T-helper 1 cell treated with Interleukin-12 subunit alpha and Interleukin-12 subunit beta and Interleukin-4 antibody, amounts not matched to agents 30 μg/mL and 1 μg/mL, for 36 hours (primary cell): ENCODE data around the gene GRAP2.

ENCODE experiments used
- H3K27ac Mint-ChIP-seq: one replicate; pipeline ENCODE4 v1.8.0; 2021; ENCODE audit warnings: mild to moderate bottlenecking, mixed read lengths
- H3K27me3 Mint-ChIP-seq: one replicate; pipeline ENCODE4 v1.8.0; 2021; ENCODE audit warnings: low read depth, mixed read lengths
- H3K36me3 Mint-ChIP-seq: one replicate; pipeline ENCODE4 v1.8.0; 2021; ENCODE audit warnings: low read depth, mixed read lengths
- H3K4me1 Mint-ChIP-seq: one replicate; pipeline ENCODE4 v1.8.0; 2021; ENCODE audit warnings: low read depth, mixed read lengths
- H3K4me3 Mint-ChIP-seq: one replicate; pipeline ENCODE4 v1.8.0; 2021; ENCODE audit warnings: mild to moderate bottlenecking, moderate library complexity, mixed read lengths
- H3K9me3 Mint-ChIP-seq: one replicate; pipeline ENCODE4 v1.8.0; 2021; ENCODE audit warnings: mixed read lengths

GRAP2 gene

DNA sequence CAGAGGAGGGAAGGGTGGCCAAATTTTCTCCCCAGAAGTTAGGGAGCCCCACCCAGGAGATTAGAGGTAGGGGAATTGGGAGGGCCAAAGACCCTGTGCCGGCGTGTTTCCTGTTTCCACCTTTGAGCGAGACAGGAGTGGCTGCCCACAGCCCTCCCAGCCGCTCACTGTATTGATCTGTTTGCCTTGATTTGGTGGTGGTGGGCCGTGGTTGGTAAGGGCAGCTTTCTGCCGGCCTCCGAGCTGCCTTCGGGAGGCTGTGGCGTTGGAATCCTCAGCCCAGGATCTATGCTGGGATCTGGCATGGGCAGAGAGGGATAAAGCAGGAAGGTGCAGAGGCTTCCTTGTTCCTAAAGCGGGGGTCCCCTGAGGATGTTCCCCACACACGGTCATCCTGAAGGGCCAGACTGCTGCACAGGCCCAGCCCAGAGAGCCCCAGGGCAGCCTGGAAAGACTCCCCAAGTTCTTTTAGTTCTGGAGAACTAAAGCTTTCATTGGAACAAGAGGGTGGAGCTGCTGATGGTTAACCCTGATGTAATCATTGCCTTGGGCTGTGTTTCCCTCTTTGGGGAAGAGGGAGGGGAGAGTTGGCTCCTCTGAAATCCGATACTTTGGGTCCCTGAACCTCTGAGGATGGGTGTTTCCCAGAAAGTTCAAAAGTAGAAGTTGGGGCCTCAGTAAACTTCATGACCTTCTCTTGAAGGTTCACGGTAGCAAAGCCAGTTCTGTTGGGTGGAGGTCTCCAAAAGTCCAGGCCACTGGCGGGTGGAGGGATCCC, 101.1 kb downstream of the GRAP2 start:
- Mint-ChIP-seq H3K36me3 (no peaks in the 10 kb centered on the region), H3K4me3 (no peak overlapping the region), H3K27me3 (peaks cover 45% of the 10 kb centered on the region), H3K27ac (no peak overlapping the region), H3K4me1 (no peaks in the 10 kb centered on the region), H3K9me3 (no peaks in the 10 kb centered on the region)

DNA sequence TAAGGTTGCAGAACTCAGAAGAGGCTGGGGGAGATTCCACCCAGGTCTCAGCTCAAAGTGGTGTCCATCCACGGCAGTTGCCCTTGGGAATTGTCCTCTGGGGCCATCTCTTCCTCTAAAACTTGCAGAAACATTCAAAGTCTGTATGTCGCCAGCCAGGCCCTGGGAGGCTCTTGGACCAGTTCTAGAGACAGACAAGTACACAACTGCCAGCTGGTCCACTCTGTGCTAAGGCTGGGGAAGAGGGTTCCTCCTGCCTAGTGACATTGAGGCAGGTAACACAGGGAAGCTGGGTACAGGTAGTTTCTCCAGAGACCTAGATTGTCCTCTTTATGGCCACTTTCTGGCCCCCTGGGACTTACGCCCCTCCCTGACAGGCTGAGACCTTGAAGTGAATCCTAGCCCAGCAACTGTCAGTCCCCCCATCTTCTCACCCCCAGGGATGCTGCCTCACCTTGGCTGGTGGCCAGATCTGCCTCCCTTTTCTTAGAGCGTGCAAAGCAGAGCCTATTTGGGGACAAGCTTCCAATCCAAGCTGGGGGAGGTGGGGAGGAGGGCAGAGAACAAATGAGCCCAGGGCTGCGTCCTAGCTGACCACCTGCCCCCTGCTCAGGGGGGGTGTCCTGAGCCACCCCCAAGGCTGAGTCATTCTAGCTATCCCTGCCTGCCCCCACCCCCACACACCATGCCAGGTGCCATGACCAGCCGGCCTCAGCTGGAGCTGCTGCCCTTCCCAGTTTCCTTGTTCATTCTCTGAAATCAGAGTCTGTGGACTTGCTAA, 102.2 kb downstream of the GRAP2 start:
- no peaks in the 10 kb centered on the region for H3K9me3 Mint-ChIP-seq
- H3K27me3 Mint-ChIP-seq = peaks cover 48% of the 10 kb centered on the region
- H3K36me3 Mint-ChIP-seq = no peaks in the 10 kb centered on the region
- H3K27ac Mint-ChIP-seq = no peak overlapping the region
- H3K4me1 Mint-ChIP-seq = peaks cover 2% of the 10 kb centered on the region
- no peak overlapping the region for H3K4me3 Mint-ChIP-seq

DNA sequence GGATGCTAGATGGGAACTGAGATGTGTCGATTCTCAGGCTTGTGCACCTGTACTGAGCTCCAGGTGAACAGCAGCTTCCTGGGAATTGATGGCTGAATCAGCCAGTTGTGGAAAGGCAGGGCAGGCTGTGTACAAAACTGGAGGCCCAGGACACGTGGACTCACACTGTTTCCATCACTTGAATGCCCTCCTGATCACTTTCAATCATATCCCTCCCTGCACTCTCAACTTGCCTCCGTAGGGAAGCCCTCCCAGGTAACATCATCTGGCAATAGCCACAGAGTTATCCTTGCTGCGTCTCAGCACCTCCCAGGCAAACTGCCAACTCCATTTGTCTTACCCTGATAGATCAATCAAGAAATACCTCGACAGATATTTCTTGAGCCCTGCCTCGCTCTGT, 104.0 kb downstream of the GRAP2 start:
- Mint-ChIP-seq H3K27ac (no peak overlapping the region), H3K4me3 (no peak overlapping the region), H3K27me3 (peaks cover 59% of the 10 kb centered on the region), H3K4me1 (peaks cover 8% of the 10 kb centered on the region), H3K36me3 (no peaks in the 10 kb centered on the region), H3K9me3 (no peaks in the 10 kb centered on the region)

DNA sequence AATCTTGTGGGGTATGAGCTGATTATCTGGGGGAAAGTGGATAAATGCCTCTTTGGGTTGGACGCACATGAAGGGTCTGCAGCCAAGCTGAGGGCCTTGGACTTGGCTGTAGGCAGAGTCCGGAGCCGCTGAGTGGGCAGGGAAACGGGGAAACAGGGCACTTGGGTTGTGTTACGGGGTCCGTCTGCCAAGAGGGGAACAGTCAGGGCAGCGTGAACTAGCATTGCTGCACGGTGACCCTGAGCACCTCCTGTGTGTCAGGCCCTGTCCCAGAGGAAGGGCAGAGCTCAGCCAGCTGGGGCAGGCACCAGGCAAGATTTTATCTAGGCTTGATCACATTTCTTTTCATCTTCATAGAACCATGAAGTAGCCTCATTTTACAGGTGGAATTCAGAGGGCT, 105.8 kb downstream of the GRAP2 start:
- Mint-ChIP-seq H3K4me3 (no peak overlapping the region), H3K36me3 (no peaks in the 10 kb centered on the region), H3K4me1 (peaks cover 12% of the 10 kb centered on the region), H3K9me3 (no peaks in the 10 kb centered on the region), H3K27me3 (peaks cover 47% of the 10 kb centered on the region), H3K27ac (no peak overlapping the region)

DNA sequence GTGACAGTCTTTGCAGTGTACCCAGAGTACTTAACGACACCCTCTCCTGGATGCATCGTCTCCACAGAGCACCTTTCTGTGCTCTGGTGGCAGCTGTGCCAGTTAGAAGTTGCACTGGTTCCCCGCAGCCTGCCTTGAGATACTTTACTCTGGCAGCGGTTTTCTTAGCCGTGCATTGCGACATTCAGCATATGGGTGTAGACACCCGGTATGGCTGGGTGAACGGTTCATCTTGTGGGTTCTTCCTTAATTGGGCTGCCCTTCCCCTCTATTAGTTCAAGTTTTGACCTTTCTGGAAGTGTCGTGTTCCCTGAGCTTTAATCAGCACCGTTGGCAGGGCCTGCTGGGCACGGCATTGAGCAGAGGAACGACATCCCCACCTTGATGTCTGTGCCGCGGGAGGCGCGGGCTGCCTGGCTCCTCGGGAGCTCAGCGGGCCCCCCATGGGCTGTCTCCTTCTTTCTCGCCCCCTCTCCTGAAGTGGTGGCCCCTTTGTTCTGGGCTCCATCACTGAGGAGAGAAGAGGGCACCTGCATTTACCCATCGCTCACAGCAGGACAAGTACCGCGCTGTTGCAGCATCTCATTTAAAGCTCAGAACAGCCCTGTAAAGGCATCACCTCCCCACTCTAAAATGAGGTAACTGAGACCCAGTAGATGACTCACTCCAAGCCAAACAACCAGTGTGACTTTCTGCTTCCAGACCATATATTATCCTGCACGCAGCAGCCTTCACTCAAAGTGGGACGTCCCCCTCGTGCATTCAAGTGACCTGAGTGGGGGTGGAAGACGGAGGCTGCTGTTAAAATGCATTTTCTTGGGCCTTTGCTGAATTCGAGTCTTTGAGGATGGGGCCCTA, 107.2 kb downstream of the GRAP2 start:
- Mint-ChIP-seq H3K27me3 (peaks cover 40% of the 10 kb centered on the region), H3K36me3 (no peaks in the 10 kb centered on the region), H3K27ac (no peak overlapping the region), H3K9me3 (no peaks in the 10 kb centered on the region), H3K4me1 (peaks cover 12% of the 10 kb centered on the region), H3K4me3 (no peak overlapping the region)

DNA sequence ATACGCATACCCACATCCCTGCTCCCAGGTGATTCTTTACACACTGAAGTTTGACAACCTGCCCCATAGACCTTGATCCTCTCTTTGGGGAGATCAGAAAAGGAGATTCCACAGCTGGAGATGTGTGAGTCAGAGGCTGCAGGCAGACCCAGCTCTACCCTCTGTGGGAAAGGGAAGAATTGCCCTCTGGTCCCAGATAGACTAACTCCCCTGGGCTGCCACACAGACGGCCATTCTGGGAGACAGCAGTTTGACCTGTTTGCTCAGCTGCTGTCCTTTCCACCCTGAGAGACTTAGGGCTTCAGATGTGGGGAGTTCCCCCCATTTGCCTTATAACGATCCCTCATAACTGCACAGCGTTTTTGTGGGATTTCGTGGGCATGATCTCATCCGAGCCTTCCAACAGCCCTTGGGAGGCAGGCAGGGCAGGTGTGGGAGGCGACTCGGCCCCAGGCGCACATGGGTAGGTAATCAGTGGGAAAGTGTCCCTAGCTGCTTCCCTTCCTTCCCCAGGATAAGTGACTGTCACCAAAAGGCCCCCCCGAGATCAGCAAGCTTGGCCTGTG, 107.9 kb downstream of the GRAP2 start:
- Mint-ChIP-seq H3K27me3 (peaks cover 43% of the 10 kb centered on the region), H3K4me1 (peaks cover 12% of the 10 kb centered on the region), H3K4me3 (no peak overlapping the region), H3K9me3 (no peaks in the 10 kb centered on the region), H3K36me3 (no peaks in the 10 kb centered on the region), H3K27ac (no peak overlapping the region)

DNA sequence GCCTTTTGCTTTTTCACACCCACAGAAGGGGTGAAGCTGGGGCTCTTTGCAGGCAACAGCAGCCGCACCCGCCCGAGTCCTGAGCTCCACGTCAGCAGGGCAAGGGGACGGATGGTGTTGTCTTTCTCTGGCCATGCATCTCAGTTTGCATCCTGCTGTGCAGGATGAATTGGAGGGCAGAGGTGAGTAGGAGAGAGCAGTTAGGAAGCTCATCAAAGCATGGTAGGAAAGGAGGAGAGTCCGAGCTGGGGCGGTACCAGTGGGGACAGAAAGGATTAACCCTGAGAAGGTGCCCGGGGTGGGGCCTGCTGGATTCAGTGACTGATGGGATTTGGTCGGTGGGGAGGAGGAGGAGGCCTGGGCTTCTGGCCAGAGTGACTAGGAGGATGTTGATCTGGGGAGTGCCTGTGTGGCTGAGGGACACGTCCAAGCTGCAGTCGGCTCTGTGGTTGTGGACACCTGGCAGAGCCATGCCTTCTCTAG, 108.4 kb downstream of the GRAP2 start:
- H3K36me3 Mint-ChIP-seq = no peaks in the 10 kb centered on the region
- H3K4me3 Mint-ChIP-seq = no peak overlapping the region

DNA sequence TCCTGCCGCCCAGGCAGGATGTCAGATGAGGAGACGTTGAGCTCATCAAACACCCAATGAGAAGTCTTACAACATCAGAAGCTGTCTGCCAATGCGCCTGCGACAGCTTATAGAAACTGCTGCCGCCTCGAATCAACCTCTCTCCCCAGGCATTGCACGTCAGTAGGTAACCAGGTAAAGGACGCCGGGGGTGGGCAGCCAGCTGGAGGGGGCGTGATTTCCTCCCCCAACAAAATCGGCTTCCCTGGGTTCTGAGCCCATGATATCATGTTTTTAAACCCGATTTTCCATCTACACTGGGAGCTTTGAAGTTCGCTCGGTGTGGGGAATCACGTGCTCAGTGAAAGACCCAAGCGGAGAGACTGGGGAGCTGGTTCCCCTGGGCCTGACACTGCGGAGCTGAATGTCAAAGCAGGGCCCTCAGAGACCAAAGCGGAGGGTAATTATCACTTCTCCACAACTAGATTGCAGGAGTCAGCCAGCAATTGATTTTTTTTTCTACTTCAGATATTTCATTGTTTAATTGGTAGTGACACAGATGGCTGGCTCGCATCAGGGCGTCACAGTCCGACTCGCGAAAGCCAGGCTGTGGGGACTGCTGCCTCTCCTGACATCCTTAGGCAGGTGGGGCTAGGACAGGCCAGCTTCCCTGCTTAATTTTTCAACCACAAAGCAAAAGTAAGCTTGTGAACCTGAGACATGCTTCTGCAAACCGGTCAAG, 109.2 kb downstream of the GRAP2 start:
- no peaks in the 10 kb centered on the region for H3K36me3 Mint-ChIP-seq
- peaks cover 12% of the 10 kb centered on the region for H3K4me1 Mint-ChIP-seq
- peaks cover 52% of the 10 kb centered on the region for H3K27me3 Mint-ChIP-seq
- H3K9me3 Mint-ChIP-seq = no peaks in the 10 kb centered on the region
- no peak overlapping the region for H3K27ac Mint-ChIP-seq
- H3K4me3 Mint-ChIP-seq = peak overlapping the region; percentile 14

More for the DNA sequence above, 108.4 kb downstream of the GRAP2 start:
- H3K4me1 Mint-ChIP-seq = peaks cover 12% of the 10 kb centered on the region
- H3K27me3 Mint-ChIP-seq = peaks cover 44% of the 10 kb centered on the region
- no peaks in the 10 kb centered on the region for H3K9me3 Mint-ChIP-seq
- H3K27ac Mint-ChIP-seq = no peak overlapping the region

DNA sequence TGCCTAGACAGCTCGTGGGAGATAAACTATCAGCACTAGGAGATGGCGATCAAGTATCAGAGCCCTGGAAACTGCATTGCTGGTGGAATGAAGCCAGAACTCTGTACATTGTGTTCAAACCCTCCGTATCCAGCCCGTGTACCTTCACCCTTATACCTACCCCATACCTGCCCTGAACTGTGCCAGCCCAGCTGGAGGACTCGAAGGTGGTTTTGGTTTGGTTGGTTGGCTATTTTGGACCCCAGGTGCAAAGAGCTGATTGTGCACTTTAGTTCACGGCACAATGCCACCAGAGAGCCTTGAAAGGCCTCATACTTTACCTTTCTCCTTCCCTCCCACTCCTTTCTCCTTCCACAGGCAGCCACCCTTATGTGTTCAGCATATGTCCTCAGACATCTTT, 109.9 kb downstream of the GRAP2 start:
- Mint-ChIP-seq H3K27me3 (peaks cover 55% of the 10 kb centered on the region), H3K27ac (no peak overlapping the region), H3K4me3 (no peak overlapping the region), H3K36me3 (no peaks in the 10 kb centered on the region), H3K4me1 (peaks cover 12% of the 10 kb centered on the region), H3K9me3 (no peaks in the 10 kb centered on the region)

DNA sequence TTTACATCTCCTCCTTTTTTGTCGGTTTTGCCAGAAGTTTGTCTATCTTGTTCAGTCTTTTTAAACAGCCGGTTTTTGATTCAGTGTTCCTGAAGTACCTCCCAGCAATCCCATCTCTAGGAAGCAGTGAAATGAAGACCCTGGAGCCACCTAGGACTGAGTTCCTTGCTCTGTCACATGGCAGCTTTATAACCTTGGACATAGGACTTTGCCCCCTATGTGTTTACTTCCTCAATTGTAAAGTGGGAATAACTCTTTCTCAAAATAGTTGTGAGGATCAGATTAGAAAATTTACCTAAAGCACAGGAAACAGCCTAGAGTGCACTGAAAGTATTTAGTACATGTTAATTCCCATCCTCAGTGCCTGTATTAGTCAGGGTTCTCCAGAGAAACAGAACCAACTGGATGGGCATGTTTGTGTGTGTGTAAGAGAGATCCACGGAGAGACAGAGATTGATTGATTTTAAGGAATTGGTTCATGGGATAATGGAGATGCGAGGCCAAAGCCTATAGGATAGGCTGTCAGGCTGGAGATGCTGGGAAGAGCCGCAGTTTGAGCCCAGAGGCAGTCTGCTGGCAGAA, 113.9 kb downstream of the GRAP2 start:
- Mint-ChIP-seq H3K4me3 (no peak overlapping the region), H3K9me3 (no peaks in the 10 kb centered on the region), H3K27me3 (peaks cover 24% of the 10 kb centered on the region), H3K36me3 (no peaks in the 10 kb centered on the region), H3K27ac (no peak overlapping the region), H3K4me1 (peaks cover 9% of the 10 kb centered on the region)

DNA sequence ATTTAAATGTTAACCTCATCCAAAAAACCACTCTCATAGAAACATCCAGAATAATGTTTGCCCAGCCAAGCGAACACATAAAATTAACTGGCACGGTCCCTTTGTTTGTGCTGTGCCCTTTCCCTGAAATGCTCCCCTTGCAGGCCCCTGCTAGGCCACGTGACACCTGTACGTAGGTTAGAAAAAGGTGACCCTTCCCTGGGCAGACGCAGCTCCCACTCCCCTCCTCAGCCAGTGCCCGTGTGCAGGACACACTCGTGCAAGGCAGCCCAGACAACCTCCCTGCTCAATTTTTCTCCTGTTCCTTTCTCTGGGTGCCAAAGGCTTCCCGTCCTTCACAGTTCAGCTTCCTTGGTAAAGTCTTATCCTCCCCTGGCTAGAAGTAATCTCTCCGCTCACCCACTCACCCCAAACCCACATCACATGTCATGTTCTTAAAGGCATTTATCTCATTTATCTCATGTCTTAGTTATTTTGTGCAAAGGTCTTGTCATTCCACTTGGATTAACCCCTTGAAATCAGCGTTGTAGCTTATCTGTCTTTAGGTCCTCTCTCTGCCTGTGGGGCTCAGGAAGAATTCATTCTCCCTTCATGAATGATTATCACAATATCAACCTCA, 114.6 kb downstream of the GRAP2 start:
- Mint-ChIP-seq H3K36me3 (no peaks in the 10 kb centered on the region), H3K4me3 (no peak overlapping the region), H3K27ac (no peak overlapping the region), H3K27me3 (peaks cover 23% of the 10 kb centered on the region), H3K9me3 (no peaks in the 10 kb centered on the region), H3K4me1 (peaks cover 4% of the 10 kb centered on the region)

DNA sequence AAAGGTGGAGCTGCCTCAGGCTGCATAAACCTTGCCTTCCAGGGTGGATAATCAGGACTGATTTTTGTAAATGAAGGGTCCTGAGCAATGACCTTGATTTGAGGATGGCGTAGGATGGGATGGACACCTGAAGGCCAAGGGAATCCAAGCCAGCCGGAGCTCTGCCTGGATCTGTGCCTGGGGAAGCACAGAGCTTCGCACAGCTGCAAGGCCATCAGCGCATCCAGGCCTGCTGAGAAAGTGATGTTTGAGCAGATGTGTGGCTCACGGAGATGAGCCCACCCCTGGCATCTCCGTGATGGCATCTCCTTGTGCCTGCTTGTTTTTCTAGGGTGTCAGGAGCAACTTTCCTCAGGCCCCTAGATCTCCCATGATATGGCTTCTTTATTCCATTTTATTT, 117.2 kb downstream of the GRAP2 start:
- Mint-ChIP-seq H3K36me3 (no peaks in the 10 kb centered on the region), H3K9me3 (no peaks in the 10 kb centered on the region), H3K27me3 (peaks cover 17% of the 10 kb centered on the region), H3K4me3 (no peak overlapping the region), H3K4me1 (peaks cover 4% of the 10 kb centered on the region), H3K27ac (no peak overlapping the region)

DNA sequence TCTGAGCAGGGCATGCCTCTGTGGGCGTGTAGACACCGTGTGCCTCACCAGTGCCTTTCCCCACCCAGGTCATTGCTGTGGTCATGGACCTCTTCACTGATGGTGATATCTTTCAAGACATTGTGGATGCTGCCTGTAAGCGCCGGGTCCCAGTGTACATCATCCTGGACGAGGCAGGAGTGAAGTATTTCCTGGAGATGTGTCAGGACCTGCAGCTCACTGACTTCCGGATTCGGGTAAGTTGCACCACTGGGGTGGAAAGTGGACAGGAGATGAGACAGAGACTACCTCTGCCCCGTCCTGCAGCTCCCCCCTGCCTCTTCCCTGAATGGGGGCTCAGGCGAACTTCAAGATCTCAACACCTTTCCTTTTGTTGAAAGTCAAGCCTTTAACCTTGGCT, 118.2 kb downstream of the GRAP2 start:
- H3K27me3 Mint-ChIP-seq = peaks cover 13% of the 10 kb centered on the region
- no peaks in the 10 kb centered on the region for H3K36me3 Mint-ChIP-seq
- no peak overlapping the region for H3K4me3 Mint-ChIP-seq
- no peaks in the 10 kb centered on the region for H3K9me3 Mint-ChIP-seq
- peaks cover 4% of the 10 kb centered on the region for H3K4me1 Mint-ChIP-seq
- H3K27ac Mint-ChIP-seq = no peak overlapping the region
